Left hindlimb (tissue), 1 donor: ENCODE results near the gene CRTAP.
"Not testable (repeated sequence)": the region's sequence is repeated elsewhere in the genome, so short reads cannot be mapped to it uniquely, and the experiment has no call there.

Experiments
- DNase-seq: peaks from one replicate; pipeline ENCODE4 v3.0.0-alpha.2; 2018

The CRTAP gene

DNA sequence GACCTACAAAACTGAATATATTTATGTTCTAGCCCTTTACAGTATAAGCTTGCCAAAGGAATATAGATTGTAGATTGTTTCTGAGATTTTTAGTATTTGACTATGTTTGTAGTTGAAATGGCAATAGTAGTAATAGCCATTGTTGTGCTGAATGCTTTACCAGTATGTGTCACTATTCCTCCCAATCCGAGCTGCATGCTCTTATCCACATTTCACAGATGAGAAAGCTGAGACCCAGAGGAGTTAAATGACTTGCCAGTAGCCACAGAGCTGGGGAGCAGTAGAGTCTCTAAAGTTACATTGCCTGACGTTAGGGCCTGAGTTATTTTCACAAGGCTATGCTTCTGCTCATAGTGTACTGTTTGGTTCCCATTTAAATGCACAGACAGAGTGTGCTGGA, 13.6 kb upstream of the CRTAP start:
- no peak for DNase-seq

- DNase-seq, result no peak
Observed at GRCh38 chr3:33103034-33103433, 10.8 kb upstream of the CRTAP start.

DNA sequence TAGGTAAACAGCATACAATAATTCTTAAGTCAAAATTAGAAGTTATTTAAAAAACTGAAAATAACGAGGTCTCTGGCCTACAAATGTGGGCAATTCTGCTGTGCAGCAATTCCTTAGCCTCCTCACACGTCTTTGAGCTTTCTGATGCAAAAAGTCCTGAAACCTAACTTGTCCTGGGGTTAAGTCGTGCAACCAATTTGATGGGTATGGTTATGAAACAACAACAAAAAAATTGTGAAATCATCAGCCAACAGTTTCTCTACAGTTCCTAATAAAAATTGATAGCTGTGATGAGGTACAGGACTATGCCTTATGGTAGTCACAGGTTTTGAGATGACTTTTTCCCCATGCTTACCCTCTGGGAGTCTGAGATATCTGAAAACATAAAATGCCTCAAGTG, 10.3 kb upstream of the CRTAP start:
- no peak for DNase-seq

GRCh38 chr3:33104803-33105202, 9.0 kb upstream of the CRTAP start:
- no peak for DNase-seq

DNA sequence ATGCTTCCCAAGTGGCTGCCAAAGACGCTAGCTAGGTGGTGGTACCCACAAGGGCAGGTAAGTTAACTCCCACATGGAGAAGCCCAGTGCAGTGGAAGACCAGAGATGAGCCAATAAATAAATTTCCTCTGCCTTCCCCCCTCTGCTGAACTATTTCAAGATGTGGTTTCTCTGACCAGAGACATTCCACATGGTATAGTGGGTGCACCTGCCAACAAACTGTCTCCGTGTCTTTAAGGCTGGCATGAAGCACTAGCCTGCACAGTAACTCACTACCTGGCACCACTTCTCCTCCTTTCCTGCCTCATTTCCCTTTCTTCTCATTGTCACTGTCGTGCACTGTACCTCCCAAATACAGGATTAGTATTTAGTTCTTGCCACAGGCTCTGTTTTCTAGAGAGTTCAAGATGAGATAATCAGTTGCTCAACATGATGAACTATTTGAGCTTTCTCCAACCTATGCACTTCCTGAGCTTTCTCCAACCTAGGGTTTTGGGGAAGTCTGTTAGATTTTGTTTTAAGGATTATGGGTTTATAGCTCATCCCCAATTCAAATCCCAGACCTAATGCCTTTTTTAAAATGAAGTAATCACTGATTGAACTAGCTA, 8.4 kb upstream of the CRTAP start:
- DNase-seq, result no peak

DNA sequence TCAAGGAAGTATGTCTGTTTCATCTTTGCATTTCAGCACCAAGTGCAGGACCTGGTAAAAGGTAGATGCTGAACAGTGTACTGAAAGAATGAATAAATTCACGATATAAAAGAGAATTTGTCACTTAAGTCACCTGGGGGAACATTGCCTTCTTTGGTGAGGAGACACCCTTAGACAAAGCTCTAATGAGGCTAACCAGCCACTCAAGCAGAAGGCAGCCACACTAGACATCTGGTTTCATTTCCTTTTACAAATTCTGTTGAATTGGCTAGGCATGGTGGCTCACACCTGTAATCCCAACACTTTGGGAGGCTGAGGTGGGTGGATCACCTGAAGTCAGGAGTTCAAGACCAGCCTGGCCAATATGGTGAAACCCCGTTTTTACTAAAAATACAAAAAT, 7.0 kb upstream of the CRTAP start:
- not testable (repeated sequence) for DNase-seq

- no peak for DNase-seq
Observed at GRCh38 chr3:33111581-33111980, 2.2 kb upstream of the CRTAP start.

- no peak for DNase-seq
Observed at GRCh38 chr3:33114622-33115023, 809 bp downstream of the CRTAP start.

GRCh38 chr3:33115024-33115768, 1.4 kb downstream of the CRTAP start:
- no peak for DNase-seq

- no peak for DNase-seq
Observed at GRCh38 chr3:33117461-33117860, 3.6 kb downstream of the CRTAP start.

DNA sequence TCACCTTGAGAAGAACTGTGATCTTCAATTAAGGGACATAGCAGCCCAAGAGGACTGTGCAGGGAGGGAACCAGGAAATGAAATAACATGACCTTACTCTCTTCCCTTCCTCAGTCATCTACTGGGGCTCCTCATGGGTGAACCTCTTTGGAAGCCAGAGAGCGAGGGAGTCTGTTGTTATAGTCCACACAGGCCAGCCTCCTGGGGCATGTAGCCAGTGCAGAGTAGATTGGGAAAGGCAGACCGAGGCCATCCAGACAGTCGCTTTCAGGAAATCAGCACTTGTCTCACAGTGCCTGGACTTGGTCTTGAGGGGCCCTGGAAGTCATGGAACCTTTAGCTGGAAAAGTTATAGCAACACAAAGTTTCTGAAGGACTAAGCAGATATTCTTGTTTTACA, 6.1 kb downstream of the CRTAP start:
- no peak for DNase-seq

- DNase-seq, result no peak
Observed at GRCh38 chr3:33122991-33123390, 9.2 kb downstream of the CRTAP start.

DNA sequence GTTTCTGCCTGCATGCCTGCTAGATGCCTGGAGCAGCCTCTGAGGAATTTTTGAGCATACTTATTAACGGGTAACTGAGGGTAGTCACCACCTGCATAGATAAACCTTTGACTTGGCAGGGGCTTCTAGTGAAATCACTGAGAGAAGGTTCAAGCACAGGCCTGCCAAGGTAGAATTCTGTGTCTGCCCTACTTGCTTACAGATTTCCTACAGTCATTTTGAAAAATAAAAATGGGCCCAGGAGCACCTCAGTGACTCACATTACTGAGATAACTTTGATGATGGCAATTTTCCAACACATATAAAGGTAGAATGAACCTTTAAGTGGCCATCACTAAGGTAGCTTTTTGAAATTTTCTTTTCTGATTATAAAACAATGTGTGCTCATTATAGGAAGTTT, 10.8 kb downstream of the CRTAP start:
- no peak for DNase-seq

DNA sequence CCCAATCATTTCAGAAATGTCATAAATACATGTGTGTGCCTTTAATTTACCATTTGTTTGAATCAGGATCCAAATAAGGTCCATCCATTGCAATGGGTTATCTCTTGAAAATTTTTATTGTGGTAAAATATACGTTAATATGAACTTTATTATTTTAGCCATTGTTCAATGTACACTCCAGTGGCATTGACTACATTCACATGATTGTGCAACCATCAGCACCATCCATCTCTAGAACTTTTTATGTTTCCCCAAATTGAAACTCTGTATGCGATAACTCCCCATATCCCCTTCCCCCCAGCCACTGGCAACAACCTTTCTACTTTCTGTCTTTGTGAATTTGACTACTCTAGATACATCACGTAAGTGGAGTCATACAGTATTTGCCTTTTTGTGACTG, 12.0 kb downstream of the CRTAP start:
- DNase-seq, result no peak

GRCh38 chr3:33128706-33129105, 14.9 kb downstream of the CRTAP start:
- DNase-seq, result no peak

- DNase-seq, result no peak
Observed at GRCh38 chr3:33130144-33130543, 16.3 kb downstream of the CRTAP start.

GRCh38 chr3:33131331-33132018, 17.7 kb downstream of the CRTAP start:
- no peak for DNase-seq

- DNase-seq, result no peak
Observed at GRCh38 chr3:33132019-33132360, 18.2 kb downstream of the CRTAP start.

GRCh38 chr3:33134026-33134625, 20.3 kb downstream of the CRTAP start:
- DNase-seq, result no peak

DNA sequence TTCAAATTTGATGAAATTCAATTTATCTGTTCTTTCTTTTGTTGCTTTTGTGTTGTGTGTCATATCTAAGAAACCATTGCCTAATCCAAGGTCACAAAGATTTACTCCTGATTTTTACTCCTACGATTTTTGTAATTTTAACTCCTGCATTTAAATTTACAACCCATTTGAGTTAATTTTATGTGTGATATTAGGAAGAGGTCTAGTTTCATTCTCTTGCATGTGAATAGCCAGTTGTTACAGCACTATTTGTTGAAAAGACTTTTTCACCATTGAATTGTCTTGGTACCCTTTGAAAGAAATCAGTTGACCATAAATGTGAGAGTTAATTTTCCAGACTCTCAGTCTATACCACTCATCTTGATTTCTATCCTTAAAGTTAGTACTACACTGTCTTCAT, 23.9 kb downstream of the CRTAP start:
- no peak for DNase-seq

- DNase-seq, result not testable (repeated sequence)
Observed at GRCh38 chr3:33139006-33139623, 25.3 kb downstream of the CRTAP start.

DNA sequence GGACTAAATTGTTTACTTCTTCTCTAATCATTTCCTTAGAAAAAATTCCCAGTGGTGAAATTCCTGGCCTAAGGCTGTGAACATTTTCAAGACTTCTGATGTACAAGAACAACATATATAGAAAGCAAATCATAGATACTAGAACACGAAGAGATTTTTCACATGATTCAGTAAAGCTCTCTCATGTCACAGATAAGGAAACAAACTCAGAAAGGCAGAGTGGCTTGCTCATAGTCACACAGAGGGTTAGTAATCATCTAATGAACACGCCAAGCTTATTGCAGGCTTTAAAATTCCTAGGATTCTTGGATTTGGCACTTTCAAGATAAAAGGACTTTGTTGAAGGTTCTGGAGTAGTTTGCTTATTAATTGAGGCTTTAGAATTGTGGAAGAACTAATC, 26.2 kb downstream of the CRTAP start:
- DNase-seq, result no peak

GRCh38 chr3:33141006-33141405, 27.2 kb downstream of the CRTAP start:
- no peak for DNase-seq

DNA sequence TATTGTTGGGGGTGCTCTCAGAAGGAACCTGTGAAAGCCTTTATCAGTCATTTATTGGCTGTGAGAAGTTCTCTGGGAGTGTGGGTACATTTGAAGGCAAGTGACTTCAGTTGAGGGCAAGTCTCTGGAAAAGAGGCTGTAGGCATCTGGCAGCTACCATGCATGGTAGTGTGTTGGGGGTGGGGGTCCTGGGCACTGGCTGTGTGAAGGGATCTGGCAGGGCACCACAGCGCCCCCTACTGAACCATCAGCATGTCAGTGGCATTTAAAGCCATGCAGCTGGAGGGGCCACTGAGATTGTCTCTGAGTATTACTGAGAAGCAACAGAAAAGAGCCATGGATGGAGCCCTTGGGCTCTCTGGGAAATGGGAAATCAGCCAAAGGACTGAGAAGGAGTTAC, 30.6 kb downstream of the CRTAP start:
- no peak for DNase-seq
